ENCODE data around the gene SLC6A5.

- TF ChIP-seq CTCF (IDR thresholded peaks at IDR 0.05) (no peak), POLR2A (IDR thresholded peaks at IDR 0.05) (no peak)
These were observed 1.5 kb upstream of the SLC6A5 start for GRCh38 chr11:20597680-20598484.

Data from vagina (tissue), 2 donors.